Activated CD4-positive, alpha-beta T cell treated with anti-CD3 and anti-CD28 coated beads, Interleukin-2, Interleukin-6, amounts not matched to agents 100 ng/mL and 50 ng/mL, durations not matched to agents 16 hours and 8 hours (primary cell): ENCODE data around the gene MAST4.

ENCODE experiments used
- DNase-seq: peaks from one replicate; pipeline ENCODE4 v3.0.0-alpha.2; 2020

Gene MAST4

GRCh38 chr5:67029481-67029880, 433.3 kb downstream of the MAST4 start:
- no peak for DNase-seq

GRCh38 chr5:67030289-67031056, 434.3 kb downstream of the MAST4 start:
- DNase-seq: no peak

- no peak for DNase-seq
Observed at GRCh38 chr5:67031057-67031443, 434.9 kb downstream of the MAST4 start.

- DNase-seq: peak; percentile 46
Observed at GRCh38 chr5:67031692-67032091, 435.5 kb downstream of the MAST4 start.

GRCh38 chr5:67032921-67033664, 436.9 kb downstream of the MAST4 start:
- no peak for DNase-seq

GRCh38 chr5:67033880-67034651, 437.9 kb downstream of the MAST4 start:
- no peak for DNase-seq

- DNase-seq: no peak
Observed at GRCh38 chr5:67035098-67035740, 439.0 kb downstream of the MAST4 start.

- DNase-seq: no peak
Observed at GRCh38 chr5:67037171-67037570, 441.0 kb downstream of the MAST4 start.

- DNase-seq: peak; percentile 18
Observed at GRCh38 chr5:67038817-67039603, 442.8 kb downstream of the MAST4 start.

GRCh38 chr5:67042176-67043003, 446.2 kb downstream of the MAST4 start:
- no peak for DNase-seq

GRCh38 chr5:67043796-67044511, 447.8 kb downstream of the MAST4 start:
- DNase-seq: no peak

- DNase-seq: no peak
Observed at GRCh38 chr5:67045816-67046740, 449.9 kb downstream of the MAST4 start.

- DNase-seq: no peak
Observed at GRCh38 chr5:67047160-67047559, 451.0 kb downstream of the MAST4 start.

GRCh38 chr5:67047616-67048015, 451.4 kb downstream of the MAST4 start:
- no peak for DNase-seq

GRCh38 chr5:67050125-67050524, 453.9 kb downstream of the MAST4 start:
- DNase-seq: no peak

- DNase-seq: no peak
Observed at GRCh38 chr5:67050635-67051034, 454.4 kb downstream of the MAST4 start.

GRCh38 chr5:67051164-67051563, 455.0 kb downstream of the MAST4 start:
- no peak for DNase-seq

- no peak for DNase-seq
Observed at GRCh38 chr5:67052034-67052433, 455.8 kb downstream of the MAST4 start.

- DNase-seq: no peak
Observed at GRCh38 chr5:67053229-67053628, 457.0 kb downstream of the MAST4 start.
